ENCODE data around the gene SAMD4A.

SAMD4A gene

DNA sequence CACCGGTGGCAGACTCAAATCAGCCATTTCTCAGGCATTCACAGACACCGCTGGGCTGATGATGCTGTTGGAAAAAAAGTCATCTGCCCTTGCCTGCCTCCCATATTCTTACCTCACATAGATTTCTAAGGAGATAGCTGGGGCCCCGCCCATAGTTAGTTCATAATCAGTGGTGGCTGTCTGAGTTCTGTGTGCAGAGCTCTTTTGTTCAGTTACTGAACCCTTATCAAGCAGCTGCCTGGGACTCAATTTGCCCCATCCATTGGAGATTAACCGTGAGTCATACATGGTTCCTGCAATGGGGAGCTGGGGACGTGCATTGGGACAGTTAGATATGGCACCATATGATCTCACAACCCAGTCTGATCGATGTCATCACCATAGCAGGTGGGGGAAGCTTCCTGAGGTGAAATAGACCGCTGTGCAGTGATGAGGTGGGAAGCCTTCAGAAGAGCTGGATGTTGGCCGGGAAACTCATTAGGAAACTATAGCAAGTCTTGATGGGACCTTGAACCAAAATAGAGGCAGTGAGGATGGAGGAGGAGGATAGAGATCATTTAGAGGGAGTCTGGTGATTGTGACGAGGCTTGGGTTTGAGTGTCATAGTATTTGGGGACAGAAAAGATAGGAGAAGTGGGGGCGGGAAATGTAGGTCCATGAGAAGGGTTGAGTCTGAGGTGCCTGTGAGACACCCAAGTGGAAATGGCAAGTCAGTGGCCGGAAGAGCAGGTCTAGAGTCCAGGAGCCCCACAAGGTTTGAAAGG, 187.9 kb downstream of the SAMD4A start:
- TF ChIP-seq CTCF (IDR thresholded peaks at IDR 0.05; ENCODE audit: extremely low read depth, insufficient read depth, missing control alignments), result no peak
- in situ Hi-C loops (cut with MboI; ENCODE audit: low pct_unique_long_range_greater_than_20kb, low sequenced_read_pairs, unreplicated experiment), result no loop called here
- DNase-seq (ENCODE audit: low spot score), result no peak

DNA sequence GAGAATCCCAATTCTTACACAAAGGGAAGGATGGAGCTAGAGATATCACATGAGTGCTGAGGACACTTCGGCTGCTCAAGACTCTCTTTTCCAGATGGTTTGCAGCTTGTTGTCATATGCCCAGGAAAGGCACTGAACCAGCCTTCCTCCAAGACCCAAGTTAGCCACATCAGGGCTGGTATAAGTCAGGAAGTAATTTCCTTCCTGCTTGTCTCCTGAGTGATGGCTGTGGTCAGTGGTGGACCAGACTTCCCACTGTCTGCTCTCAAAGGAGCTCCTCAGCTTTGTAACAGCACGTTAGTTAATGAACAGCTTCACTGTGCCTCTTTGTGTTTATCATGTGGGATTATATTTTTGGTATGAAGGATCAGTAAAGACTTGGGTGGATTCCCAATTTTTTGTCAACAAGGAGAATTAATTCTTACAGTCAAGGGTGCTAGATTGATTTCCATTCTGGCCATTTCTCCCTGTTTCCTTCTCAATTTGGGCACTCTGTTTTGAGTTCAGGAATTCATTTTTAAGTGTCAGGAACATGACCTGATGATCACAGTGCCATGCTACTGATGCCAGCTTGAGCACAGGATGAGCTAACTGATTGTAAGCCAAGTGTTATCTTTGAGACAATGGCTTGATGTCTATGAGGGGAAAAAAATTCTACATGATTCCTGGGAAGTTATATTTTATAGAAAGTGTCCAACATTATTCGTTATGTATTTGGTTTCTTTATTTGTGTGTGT, 189.9 kb downstream of the SAMD4A start:
- in situ Hi-C loops (cut with MboI; ENCODE audit: low pct_unique_long_range_greater_than_20kb, low sequenced_read_pairs, unreplicated experiment), result no loop called here
- TF ChIP-seq CTCF (IDR thresholded peaks at IDR 0.05; ENCODE audit: extremely low read depth, insufficient read depth, missing control alignments), result no peak
- DNase-seq (ENCODE audit: low spot score), result no peak

- in situ Hi-C loops (cut with MboI; ENCODE audit: low pct_unique_long_range_greater_than_20kb, low sequenced_read_pairs, unreplicated experiment), result no loop called here
- DNase-seq (ENCODE audit: low spot score), result no peak
- no peak for TF ChIP-seq CTCF (IDR thresholded peaks at IDR 0.05; ENCODE audit: extremely low read depth, insufficient read depth, missing control alignments)
Measured at GRCh38 chr14:54758041-54758440, 191.1 kb downstream of the SAMD4A start.

- no peak for DNase-seq (ENCODE audit: low spot score)
- in situ Hi-C loops (cut with MboI; ENCODE audit: low pct_unique_long_range_greater_than_20kb, low sequenced_read_pairs, unreplicated experiment), result no loop called here
- TF ChIP-seq CTCF (IDR thresholded peaks at IDR 0.05; ENCODE audit: extremely low read depth, insufficient read depth, missing control alignments), result no peak
Measured at GRCh38 chr14:54759982-54760585, 193.2 kb downstream of the SAMD4A start.

GRCh38 chr14:54760866-54761575, 194.1 kb downstream of the SAMD4A start:
- no peak for TF ChIP-seq CTCF (IDR thresholded peaks at IDR 0.05; ENCODE audit: extremely low read depth, insufficient read depth, missing control alignments)
- no peak for DNase-seq (ENCODE audit: low spot score)
- in situ Hi-C loops (cut with MboI; ENCODE audit: low pct_unique_long_range_greater_than_20kb, low sequenced_read_pairs, unreplicated experiment), result no loop called here

DNA sequence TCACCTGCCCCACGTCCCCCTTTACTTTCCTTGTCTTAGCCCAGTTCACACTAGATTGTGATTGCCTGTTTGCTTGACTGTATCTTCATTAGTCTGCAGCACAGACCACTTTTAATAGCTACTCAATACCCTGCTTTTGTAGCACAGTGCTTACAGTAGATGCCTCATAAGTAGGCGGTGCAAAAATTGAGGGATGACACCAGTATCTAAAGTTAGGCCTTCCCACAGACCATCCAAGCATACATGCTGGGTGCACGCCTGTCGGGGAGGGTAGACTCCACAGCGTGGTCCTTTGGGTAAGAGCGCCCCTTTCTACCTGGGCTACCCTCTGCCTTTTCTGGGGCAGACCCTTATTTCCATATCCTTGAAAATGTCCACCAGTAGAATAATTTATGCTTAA, 194.9 kb downstream of the SAMD4A start:
- in situ Hi-C loops (cut with MboI; ENCODE audit: low pct_unique_long_range_greater_than_20kb, low sequenced_read_pairs, unreplicated experiment), result no loop called here
- no peak for TF ChIP-seq CTCF (IDR thresholded peaks at IDR 0.05; ENCODE audit: extremely low read depth, insufficient read depth, missing control alignments)
- DNase-seq (ENCODE audit: low spot score), result no peak
